ENCODE data around the gene ZC3HAV1L. TPM values are rescaled to one million over a fixed set of nuclear protein-coding genes. Genes with fewer than 3 reads are reported as not detected.

The ZC3HAV1L gene
- total and polyA plus RNA-seq, 2 of the 8 experiments (the other 6 are each of a cell fraction or from before 2014, with no cell fraction given), result 5.2 to 7.0 TPM

DNA sequence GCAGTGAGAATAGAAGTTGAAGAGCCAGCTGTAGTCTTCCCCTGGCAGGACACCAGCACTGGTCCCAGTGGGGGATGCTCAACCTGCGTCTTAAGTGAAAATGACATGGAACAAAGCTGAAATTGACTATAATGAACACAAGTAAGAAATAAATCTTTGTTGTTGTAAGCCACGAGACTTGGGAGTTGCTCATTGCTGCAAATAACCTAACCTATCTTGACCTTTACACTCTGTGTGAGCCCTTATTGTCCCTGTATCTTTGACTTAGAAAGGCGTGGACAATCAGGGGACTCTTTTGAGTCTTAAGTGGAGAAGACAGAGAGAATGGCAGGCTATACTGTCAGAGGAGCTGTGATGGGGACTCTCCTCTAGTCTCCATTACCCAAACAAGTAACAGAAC lies 16.9 kb downstream of the ZC3HAV1L start (continued):
- TF ChIP-seq, protein P1, sequence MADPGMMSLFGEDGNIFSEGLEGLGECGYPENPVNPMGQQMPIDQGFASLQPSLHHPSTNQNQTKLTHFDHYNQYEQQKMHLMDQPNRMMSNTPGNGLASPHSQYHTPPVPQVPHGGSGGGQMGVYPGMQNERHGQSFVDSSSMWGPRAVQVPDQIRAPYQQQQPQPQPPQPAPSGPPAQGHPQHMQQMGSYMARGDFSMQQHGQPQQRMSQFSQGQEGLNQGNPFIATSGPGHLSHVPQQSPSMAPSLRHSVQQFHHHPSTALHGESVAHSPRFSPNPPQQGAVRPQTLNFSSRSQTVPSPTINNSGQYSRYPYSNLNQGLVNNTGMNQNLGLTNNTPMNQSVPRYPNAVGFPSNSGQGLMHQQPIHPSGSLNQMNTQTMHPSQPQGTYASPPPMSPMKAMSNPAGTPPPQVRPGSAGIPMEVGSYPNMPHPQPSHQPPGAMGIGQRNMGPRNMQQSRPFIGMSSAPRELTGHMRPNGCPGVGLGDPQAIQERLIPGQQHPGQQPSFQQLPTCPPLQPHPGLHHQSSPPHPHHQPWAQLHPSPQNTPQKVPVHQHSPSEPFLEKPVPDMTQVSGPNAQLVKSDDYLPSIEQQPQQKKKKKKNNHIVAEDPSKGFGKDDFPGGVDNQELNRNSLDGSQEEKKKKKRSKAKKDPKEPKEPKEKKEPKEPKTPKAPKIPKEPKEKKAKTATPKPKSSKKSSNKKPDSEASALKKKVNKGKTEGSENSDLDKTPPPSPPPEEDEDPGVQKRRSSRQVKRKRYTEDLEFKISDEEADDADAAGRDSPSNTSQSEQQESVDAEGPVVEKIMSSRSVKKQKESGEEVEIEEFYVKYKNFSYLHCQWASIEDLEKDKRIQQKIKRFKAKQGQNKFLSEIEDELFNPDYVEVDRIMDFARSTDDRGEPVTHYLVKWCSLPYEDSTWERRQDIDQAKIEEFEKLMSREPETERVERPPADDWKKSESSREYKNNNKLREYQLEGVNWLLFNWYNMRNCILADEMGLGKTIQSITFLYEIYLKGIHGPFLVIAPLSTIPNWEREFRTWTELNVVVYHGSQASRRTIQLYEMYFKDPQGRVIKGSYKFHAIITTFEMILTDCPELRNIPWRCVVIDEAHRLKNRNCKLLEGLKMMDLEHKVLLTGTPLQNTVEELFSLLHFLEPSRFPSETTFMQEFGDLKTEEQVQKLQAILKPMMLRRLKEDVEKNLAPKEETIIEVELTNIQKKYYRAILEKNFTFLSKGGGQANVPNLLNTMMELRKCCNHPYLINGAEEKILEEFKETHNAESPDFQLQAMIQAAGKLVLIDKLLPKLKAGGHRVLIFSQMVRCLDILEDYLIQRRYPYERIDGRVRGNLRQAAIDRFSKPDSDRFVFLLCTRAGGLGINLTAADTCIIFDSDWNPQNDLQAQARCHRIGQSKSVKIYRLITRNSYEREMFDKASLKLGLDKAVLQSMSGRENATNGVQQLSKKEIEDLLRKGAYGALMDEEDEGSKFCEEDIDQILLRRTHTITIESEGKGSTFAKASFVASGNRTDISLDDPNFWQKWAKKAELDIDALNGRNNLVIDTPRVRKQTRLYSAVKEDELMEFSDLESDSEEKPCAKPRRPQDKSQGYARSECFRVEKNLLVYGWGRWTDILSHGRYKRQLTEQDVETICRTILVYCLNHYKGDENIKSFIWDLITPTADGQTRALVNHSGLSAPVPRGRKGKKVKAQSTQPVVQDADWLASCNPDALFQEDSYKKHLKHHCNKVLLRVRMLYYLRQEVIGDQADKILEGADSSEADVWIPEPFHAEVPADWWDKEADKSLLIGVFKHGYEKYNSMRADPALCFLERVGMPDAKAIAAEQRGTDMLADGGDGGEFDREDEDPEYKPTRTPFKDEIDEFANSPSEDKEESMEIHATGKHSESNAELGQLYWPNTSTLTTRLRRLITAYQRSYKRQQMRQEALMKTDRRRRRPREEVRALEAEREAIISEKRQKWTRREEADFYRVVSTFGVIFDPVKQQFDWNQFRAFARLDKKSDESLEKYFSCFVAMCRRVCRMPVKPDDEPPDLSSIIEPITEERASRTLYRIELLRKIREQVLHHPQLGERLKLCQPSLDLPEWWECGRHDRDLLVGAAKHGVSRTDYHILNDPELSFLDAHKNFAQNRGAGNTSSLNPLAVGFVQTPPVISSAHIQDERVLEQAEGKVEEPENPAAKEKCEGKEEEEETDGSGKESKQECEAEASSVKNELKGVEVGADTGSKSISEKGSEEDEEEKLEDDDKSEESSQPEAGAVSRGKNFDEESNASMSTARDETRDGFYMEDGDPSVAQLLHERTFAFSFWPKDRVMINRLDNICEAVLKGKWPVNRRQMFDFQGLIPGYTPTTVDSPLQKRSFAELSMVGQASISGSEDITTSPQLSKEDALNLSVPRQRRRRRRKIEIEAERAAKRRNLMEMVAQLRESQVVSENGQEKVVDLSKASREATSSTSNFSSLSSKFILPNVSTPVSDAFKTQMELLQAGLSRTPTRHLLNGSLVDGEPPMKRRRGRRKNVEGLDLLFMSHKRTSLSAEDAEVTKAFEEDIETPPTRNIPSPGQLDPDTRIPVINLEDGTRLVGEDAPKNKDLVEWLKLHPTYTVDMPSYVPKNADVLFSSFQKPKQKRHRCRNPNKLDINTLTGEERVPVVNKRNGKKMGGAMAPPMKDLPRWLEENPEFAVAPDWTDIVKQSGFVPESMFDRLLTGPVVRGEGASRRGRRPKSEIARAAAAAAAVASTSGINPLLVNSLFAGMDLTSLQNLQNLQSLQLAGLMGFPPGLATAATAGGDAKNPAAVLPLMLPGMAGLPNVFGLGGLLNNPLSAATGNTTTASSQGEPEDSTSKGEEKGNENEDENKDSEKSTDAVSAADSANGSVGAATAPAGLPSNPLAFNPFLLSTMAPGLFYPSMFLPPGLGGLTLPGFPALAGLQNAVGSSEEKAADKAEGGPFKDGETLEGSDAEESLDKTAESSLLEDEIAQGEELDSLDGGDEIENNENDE (IDR thresholded peaks at IDR 0.05; ENCODE audit: insufficient replicate concordance, low read length), result no peak
- TF ChIP-seq SP1 (IDR thresholded peaks at IDR 0.05; ENCODE audit: low read depth, low read length), result no peak
